HG03045 (cell line): ENCODE results near the gene SGPP2.
"Not testable (repeated sequence)": the region's sequence is repeated elsewhere in the genome, so short reads cannot be mapped to it uniquely, and the experiment has no call there.

Experiments used
- ATAC-seq: cut with Tn5 transposase; IDR thresholded peaks from one replicate; pipeline ENCODE4 v1.9.1; 2021; ENCODE audit warnings: mild to moderate bottlenecking, moderate library complexity; ENCODE audit not compliant: unreplicated experiment

SGPP2 gene

GRCh38 chr2:222572264-222572721 is 147.9 kb downstream of the SGPP2 start:
- ATAC-seq: no peak

GRCh38 chr2:222572751-222573174 is 148.4 kb downstream of the SGPP2 start:
- no peak for ATAC-seq

GRCh38 chr2:222575618-222576017 is 151.3 kb downstream of the SGPP2 start:
- no peak for ATAC-seq

GRCh38 chr2:222576171-222577081 is 152.1 kb downstream of the SGPP2 start:
- ATAC-seq: no peak

- no peak for ATAC-seq
Measured at GRCh38 chr2:222577341-222577740, 153.0 kb downstream of the SGPP2 start.

- ATAC-seq: no peak
Measured at GRCh38 chr2:222582928-222583327, 158.6 kb downstream of the SGPP2 start.

GRCh38 chr2:222584589-222584988 is 160.2 kb downstream of the SGPP2 start:
- not testable (repeated sequence) for ATAC-seq

GRCh38 chr2:222591661-222592060 is 167.3 kb downstream of the SGPP2 start:
- no peak for ATAC-seq

- no peak for ATAC-seq
Measured at GRCh38 chr2:222592176-222592575, 167.8 kb downstream of the SGPP2 start.

- ATAC-seq: no peak
Measured at GRCh38 chr2:222594679-222595078, 170.3 kb downstream of the SGPP2 start.

- ATAC-seq: no peak
Measured at GRCh38 chr2:222595581-222595980, 171.2 kb downstream of the SGPP2 start.

GRCh38 chr2:222598611-222599010 is 174.3 kb downstream of the SGPP2 start:
- ATAC-seq: no peak

- ATAC-seq: no peak
Measured at GRCh38 chr2:222603501-222603900, 179.2 kb downstream of the SGPP2 start.

GRCh38 chr2:222604749-222605515 is 180.6 kb downstream of the SGPP2 start:
- ATAC-seq: no peak

GRCh38 chr2:222606306-222606705 is 182.0 kb downstream of the SGPP2 start:
- ATAC-seq: no peak

GRCh38 chr2:222608081-222608480 is 183.7 kb downstream of the SGPP2 start:
- no peak for ATAC-seq

- ATAC-seq: no peak
Measured at GRCh38 chr2:222609381-222609780, 185.0 kb downstream of the SGPP2 start.
